Measurements from ENCODE around the gene CIT.

GRCh38 chr12:119869720-119870119, 7.4 kb downstream of the CIT start:
- no peak for TF ChIP-seq CTCF (IDR thresholded peaks at IDR 0.05)
- TF ChIP-seq POLR2A (IDR thresholded peaks at IDR 0.05) = no peak
